HEK293 (cell line): ENCODE data around the gene NANOS3.

ENCODE experiments used
- BCL6B ChIP-seq: fragments of 450-650 bp; formaldehyde crosslinking; IDR thresholded peaks from 2 replicates; pipeline ENCODE4 v1.5.1; 2017; ENCODE audit warnings: missing biosample characterization, missing genetic modification characterization
- IKZF3 ChIP-seq: fragments of 450-650 bp; IDR thresholded peaks from 2 replicates; pipeline ENCODE4 v1.5.0; 2018; ENCODE audit warnings: missing biosample characterization, mild to moderate bottlenecking, missing genetic modification characterization, moderate library complexity
- KLF8 ChIP-seq: fragments of 450-650 bp; formaldehyde crosslinking; IDR thresholded peaks from 2 replicates; pipeline ENCODE4 v1.5.1; 2016; ENCODE audit warnings: missing biosample characterization, missing genetic modification characterization
- MZF1 ChIP-seq: fragments of 450-650 bp; formaldehyde crosslinking; IDR thresholded peaks from 2 replicates; pipeline ENCODE4 v1.5.1; 2017; ENCODE audit warnings: missing biosample characterization, missing genetic modification characterization, borderline replicate concordance
- PRDM6 ChIP-seq: fragments of 450-650 bp; formaldehyde crosslinking; IDR thresholded peaks from 2 replicates; pipeline ENCODE4 v1.5.1; 2017; ENCODE audit warnings: missing biosample characterization, missing genetic modification characterization
- SP3 ChIP-seq: fragments of 450-650 bp; formaldehyde crosslinking; IDR thresholded peaks from 2 replicates; pipeline ENCODE4 v1.5.1; 2016; ENCODE audit warnings: missing biosample characterization, missing genetic modification characterization
- ZBTB11 ChIP-seq: fragments of 450-650 bp; formaldehyde crosslinking; conservative IDR thresholded peaks from 2 replicates; pipeline ENCODE4 v1.5.1; 2016; ENCODE audit warnings: low read depth, missing biosample characterization, missing genetic modification characterization
- ZBTB44 ChIP-seq: fragments of 450-650 bp; IDR thresholded peaks from 2 replicates; pipeline ENCODE4 v1.5.1; 2018; ENCODE audit warnings: missing biosample characterization, mild to moderate bottlenecking, missing genetic modification characterization
- ZBTB49 ChIP-seq: fragments of 450-650 bp; formaldehyde crosslinking; IDR thresholded peaks from 2 replicates; pipeline ENCODE4 v1.5.1; 2016; ENCODE audit warnings: missing biosample characterization, missing genetic modification characterization, low read depth
- ZFHX2 ChIP-seq: fragments of 450-650 bp; formaldehyde crosslinking; conservative IDR thresholded peaks from 2 replicates; pipeline ENCODE4 v1.5.1; 2016; ENCODE audit warnings: missing biosample characterization, missing genetic modification characterization
- ZNF138 ChIP-seq: fragments of 450-650 bp; formaldehyde crosslinking; IDR thresholded peaks from 2 replicates; pipeline ENCODE4 v1.5.1; 2016; ENCODE audit warnings: missing biosample characterization, missing genetic modification characterization, borderline replicate concordance
- ZNF280D ChIP-seq: fragments of 450-650 bp; formaldehyde crosslinking; IDR thresholded peaks from 2 replicates; pipeline ENCODE4 v1.5.1; 2016; ENCODE audit warnings: missing biosample characterization, missing genetic modification characterization
- ZNF596 ChIP-seq: fragments of 450-650 bp; IDR thresholded peaks from 2 replicates; pipeline ENCODE4 v1.5.0; 2018; ENCODE audit warnings: missing biosample characterization, mild to moderate bottlenecking, missing genetic modification characterization, moderate library complexity
- ZNF600 ChIP-seq: fragments of 450-650 bp; formaldehyde crosslinking; IDR thresholded peaks from 2 replicates; pipeline ENCODE4 v1.5.1; 2016; ENCODE audit warnings: missing biosample characterization, missing genetic modification characterization
- ZNF623 ChIP-seq: fragments of 450-650 bp; formaldehyde crosslinking; IDR thresholded peaks from 2 replicates; pipeline ENCODE4 v1.5.1; 2016; ENCODE audit warnings: missing biosample characterization, missing genetic modification characterization
- ZNF629 ChIP-seq: fragments of 450-650 bp; formaldehyde crosslinking; IDR thresholded peaks from 2 replicates; pipeline ENCODE4 v1.5.1; 2017; ENCODE audit warnings: missing biosample characterization, missing genetic modification characterization
- ZNF791 ChIP-seq: fragments of 450-650 bp; formaldehyde crosslinking; IDR thresholded peaks from 2 replicates; pipeline ENCODE4 v1.5.1; 2016; ENCODE audit warnings: missing biosample characterization, missing genetic modification characterization
- ZNF837 ChIP-seq: fragments of 450-650 bp; formaldehyde crosslinking; IDR thresholded peaks from 2 replicates; pipeline ENCODE4 v1.5.1; 2016; ENCODE audit warnings: missing biosample characterization, missing genetic modification characterization
- ZSCAN18 ChIP-seq: fragments of 450-650 bp; formaldehyde crosslinking; IDR thresholded peaks from 2 replicates; pipeline ENCODE4 v1.5.1; 2016; ENCODE audit warnings: missing biosample characterization, missing genetic modification characterization
- ZSCAN30 ChIP-seq: fragments of 450-650 bp; IDR thresholded peaks from 2 replicates; pipeline ENCODE4 v1.5.1; 2018; ENCODE audit warnings: missing biosample characterization, mild to moderate bottlenecking, missing genetic modification characterization, moderate library complexity

NANOS3 gene

GRCh38 chr19:13880059-13881043 lies 3.4 kb downstream of the NANOS3 start (continued):
- no peak for TF ChIP-seq ZNF596 (tag by site-specific recombination)
- peak; percentile 90 for TF ChIP-seq ZNF629 (tag by site-specific recombination)
- TF ChIP-seq PRDM6 (tag by site-specific recombination), result no peak
- no peak for TF ChIP-seq BCL6B
- peak; percentile 32; the same call in 1 of the 2 replicates for TF ChIP-seq MZF1 (tag by site-specific recombination)
- TF ChIP-seq ZBTB44 (tag by site-specific recombination), result peak; percentile 73; the same call in 1 of the 2 replicates
- TF ChIP-seq ZNF837, result no peak
- peak; percentile 97 for TF ChIP-seq ZSCAN30 (tag by site-specific recombination)
- TF ChIP-seq ZNF600 (tag by site-specific recombination), result no peak; the same call in 1 of the 2 replicates
- peak; percentile 7; the same call in 1 of the 2 replicates for TF ChIP-seq ZNF623
- no peak for TF ChIP-seq ZBTB49 (tag by site-specific recombination)
- TF ChIP-seq ZSCAN18 (tag by site-specific recombination), result no peak
- no peak for TF ChIP-seq ZNF791
- no peak for TF ChIP-seq IKZF3 (tag by site-specific recombination)
- peak; percentile 36; the same call in 1 of the 2 replicates for TF ChIP-seq ZBTB11 (tag by site-specific recombination)
- no peak for TF ChIP-seq ZNF280D (tag by site-specific recombination)
- peak; percentile 85 for TF ChIP-seq KLF8
- peak; percentile 52 for TF ChIP-seq SP3 (tag by site-specific recombination)
- TF ChIP-seq ZNF138 (tag by site-specific recombination), result no peak
- TF ChIP-seq ZFHX2, result peak; percentile 73
